ENCODE measurements around the gene SYCN.

DNA sequence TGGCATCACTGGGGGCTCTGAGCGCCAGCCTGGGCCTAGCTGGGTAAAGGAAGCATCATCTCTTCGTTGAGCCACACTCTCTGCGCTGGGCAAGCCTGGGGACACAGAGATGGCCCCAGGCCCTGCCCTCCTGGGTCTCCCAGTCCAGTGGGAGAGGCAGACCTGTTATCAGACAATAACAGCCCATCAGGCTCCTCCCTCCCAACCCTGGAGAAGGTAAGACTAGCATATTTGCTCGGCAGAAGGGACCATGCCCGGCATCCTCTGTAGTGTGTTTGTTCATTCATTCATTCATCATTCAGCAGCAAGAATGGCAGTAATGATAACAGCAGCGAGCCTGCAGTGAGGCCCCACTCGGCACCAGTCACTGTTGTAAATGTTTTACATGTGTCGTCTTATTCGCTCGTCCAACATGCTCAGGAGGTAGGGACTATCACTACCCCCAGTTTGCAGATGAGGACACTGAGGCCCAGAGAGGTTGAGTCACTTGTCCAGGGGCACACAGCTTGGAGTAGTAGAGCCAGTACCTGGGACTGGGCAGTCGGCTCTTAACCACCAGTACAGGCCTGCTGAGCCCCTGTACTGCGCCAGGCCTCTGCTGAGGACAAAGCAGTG, 45.3 kb downstream of the SYCN start:
- no peak for TF ChIP-seq YY1 (IDR thresholded peaks at IDR 0.05; ENCODE audit: insufficient read depth, insufficient read length)
- no peak for TF ChIP-seq ZNF274 (IDR thresholded peaks at IDR 0.05; ENCODE audit: low read depth, low read length)
